Measurements from ENCODE around the gene TRDN.

TRDN gene

GRCh38 chr6:123515715-123516114 is 121.0 kb downstream of the TRDN start:
- no peak overlapping the region for H3K4me3 ChIP-seq (ENCODE audit: low read depth, low read length)
- no peak for TF ChIP-seq CTCF (IDR thresholded peaks at IDR 0.05; ENCODE audit: low read depth, low read length, missing control alignments)

GRCh38 chr6:123509112-123509511 is 127.6 kb downstream of the TRDN start:
- H3K4me3 ChIP-seq (ENCODE audit: low read depth, low read length) = no peak overlapping the region
- no peak for DNase-seq (ENCODE audit: low read depth)
- TF ChIP-seq CTCF (IDR thresholded peaks at IDR 0.05; ENCODE audit: low read depth, low read length, missing control alignments) = no peak

More at GRCh38 chr6:123515715-123516114, 121.0 kb downstream of the TRDN start:
- DNase-seq (ENCODE audit: low read depth) = no peak

- TF ChIP-seq CTCF (IDR thresholded peaks at IDR 0.05; ENCODE audit: low read depth, low read length, missing control alignments) = no peak
- DNase-seq (ENCODE audit: low read depth) = no peak
- no peak overlapping the region for H3K4me3 ChIP-seq (ENCODE audit: low read depth, low read length)
Observed at GRCh38 chr6:123508290-123508689, 128.5 kb downstream of the TRDN start.

- no peak for DNase-seq (ENCODE audit: low read depth)
- no peak overlapping the region for H3K4me3 ChIP-seq (ENCODE audit: low read depth, low read length)
- no peak for TF ChIP-seq CTCF (IDR thresholded peaks at IDR 0.05; ENCODE audit: low read depth, low read length, missing control alignments)
Observed at GRCh38 chr6:123507582-123507981, 129.2 kb downstream of the TRDN start.

- DNase-seq (ENCODE audit: low read depth) = no peak
- no peak for TF ChIP-seq CTCF (IDR thresholded peaks at IDR 0.05; ENCODE audit: low read depth, low read length, missing control alignments)
- H3K4me3 ChIP-seq (ENCODE audit: low read depth, low read length) = no peak overlapping the region
Observed at GRCh38 chr6:123503619-123504018, 133.1 kb downstream of the TRDN start.

GRCh38 chr6:123497025-123497424 is 139.7 kb downstream of the TRDN start:
- H3K4me3 ChIP-seq (ENCODE audit: low read depth, low read length) = no peak overlapping the region
- no peak for TF ChIP-seq CTCF (IDR thresholded peaks at IDR 0.05; ENCODE audit: low read depth, low read length, missing control alignments)
- DNase-seq (ENCODE audit: low read depth) = no peak

GRCh38 chr6:123489589-123489988 is 147.2 kb downstream of the TRDN start:
- TF ChIP-seq CTCF (IDR thresholded peaks at IDR 0.05; ENCODE audit: low read depth, low read length, missing control alignments) = no peak
- H3K4me3 ChIP-seq (ENCODE audit: low read depth, low read length) = no peak overlapping the region
- DNase-seq (ENCODE audit: low read depth) = no peak

All from GM12864 (cell line).